Keratinocyte (primary cell): ENCODE results near the gene CRLF3. TPM values are rescaled to one million over a fixed set of nuclear protein-coding genes. Genes with fewer than 3 reads are reported as not detected.

Source experiments
- DNase-seq: peaks from one replicate; pipeline ENCODE4 v3.0.0-alpha.2; 2011; ENCODE audit warnings: low read depth, missing footprints, low spot score
- FAIRE-seq: peaks from 2 replicates; lab custom pipeline; 2011; peaks lifted over from hg19 to GRCh38; lab: Jason Lieb, UNC
- H2AFZ ChIP-seq: 2 replicates; pipeline ENCODE4 v1.6.0; 2012; ENCODE audit warnings: low read length, control low read depth, inconsistent platforms; ENCODE audit not compliant: control insufficient read depth
- H3K27ac ChIP-seq: 2 replicates; pipeline ENCODE4 v1.5.1; 2011; ENCODE audit warnings: low read length; ENCODE audit not compliant: control insufficient read depth, insufficient read depth
- H3K27me3 ChIP-seq: 3 replicates; pipeline ENCODE4 v1.6.0; 2011; ENCODE audit warnings: low read length; ENCODE audit not compliant: control insufficient read depth, insufficient read depth; ENCODE audit errors: extremely low read depth
- H3K36me3 ChIP-seq, 2 experiments: 2 replicates in 1 of 2; 3 replicates in 1 of 2; pipeline ENCODE4 v1.5.1; 2011; ENCODE audit warnings: low read length in 2 of 2, mild to moderate bottlenecking in 1 of 2; ENCODE audit not compliant: control insufficient read depth in 2 of 2, insufficient read depth in 2 of 2; ENCODE audit errors: extremely low read depth in 1 of 2
- H3K4me1 ChIP-seq: 3 replicates; pipeline ENCODE4 v1.5.1; 2011; ENCODE audit warnings: low read length; ENCODE audit not compliant: control insufficient read depth, insufficient read depth; ENCODE audit errors: extremely low read depth
- H3K4me2 ChIP-seq: 3 replicates; pipeline ENCODE4 v1.6.0; 2011; ENCODE audit warnings: low read depth, low read length; ENCODE audit not compliant: control insufficient read depth, insufficient read depth; ENCODE audit errors: extremely low read depth
- H3K4me3 ChIP-seq, 3 experiments: fragments of 200-600 bp in 1 of 3; sonication (generic) in 1 of 3; 2 replicates in 2 of 3; 3 replicates in 1 of 3; pipeline ENCODE4 v1.5.1; 2011 to 2016; ENCODE audit warnings: low read length in 3 of 3, mild to moderate bottlenecking in 3 of 3, control low read depth in 2 of 3, inconsistent platforms in 1 of 3, low read depth in 1 of 3, mixed read lengths in 1 of 3, mixed run types in 1 of 3, moderate library complexity in 1 of 3; ENCODE audit not compliant: control insufficient read depth in 2 of 3, insufficient read depth in 2 of 3; ENCODE audit errors: extremely low read depth in 1 of 3
- H3K79me2 ChIP-seq: 2 replicates; pipeline ENCODE4 v1.6.0; 2012; ENCODE audit warnings: low read length; ENCODE audit not compliant: control insufficient read depth, insufficient read depth
- H3K9ac ChIP-seq: 3 replicates; pipeline ENCODE4 v1.6.0; 2011; ENCODE audit warnings: low read length; ENCODE audit not compliant: control insufficient read depth, insufficient read depth; ENCODE audit errors: extremely low read depth
- H3K9me1 ChIP-seq: 3 replicates; pipeline ENCODE4 v1.6.0; 2011; ENCODE audit warnings: low read length; ENCODE audit not compliant: control insufficient read depth, insufficient read depth; ENCODE audit errors: extremely low read depth
- H3K9me3 ChIP-seq: 2 replicates; pipeline ENCODE4 v1.5.1; 2012; ENCODE audit warnings: low read depth, low read length; ENCODE audit not compliant: control insufficient read depth
- H4K20me1 ChIP-seq: 3 replicates; pipeline ENCODE4 v1.6.0; 2011; ENCODE audit warnings: low read length; ENCODE audit not compliant: control insufficient read depth, insufficient read depth; ENCODE audit errors: extremely low read depth
- CTCF ChIP-seq, 3 experiments: IDR thresholded peaks in 1 of 3; conservative IDR thresholded peaks in 1 of 3; optimal IDR thresholded peaks in 1 of 3; 2 replicates in 2 of 3; 3 replicates in 1 of 3; pipeline versions ENCODE3 to v1.5.1; 2011; ENCODE audit warnings: low read length in 3 of 3, mild to moderate bottlenecking in 3 of 3, moderate library complexity in 2 of 3, control low read depth in 1 of 3, inconsistent platforms in 1 of 3; ENCODE audit not compliant: insufficient read depth in 2 of 3; ENCODE audit errors: extremely low read depth in 1 of 3
- EZH2 ChIP-seq: IDR thresholded peaks from one replicate; pipeline ENCODE4 v1.6.1; 2012; ENCODE audit warnings: inconsistent platforms, mild to moderate bottlenecking, low read length, moderate library complexity
- dilution Hi-C: fragments of 300-500 bp; cut with MboI; formaldehyde crosslinking; loops from one replicate; pipeline ENCODE4 v1.7.0; 2020; ENCODE audit warnings: low sequenced_read_pairs; ENCODE audit not compliant: extremely low pct_ligation_motif_present
- polyA plus RNA-seq, 5 experiments: library from polyadenylated mRNA; depleted of rRNA in 3 of 5; stranded (reverse) in 3 of 5; stranded (forward) in 1 of 5; unstranded in 1 of 5; fragments of >200 nt; gene quantifications; 1 replicate in 1 of 5; 2 replicates in 3 of 5; 3 replicates in 1 of 5; pipeline versions ENCODE4 v1.2.1 to v1.2.3, GENCODE V29; 2011 to 2012; ENCODE audit warnings: missing spikeins in 2 of 5, low read depth in 1 of 5, low replicate concordance in 1 of 5

CRLF3 gene
- polyA plus RNA-seq, 1 donor (not counting 4 experiments of a cell fraction or from before 2014, with no cell fraction given) = 22.4 TPM

- H3K36me3 ChIP-seq = no peaks in the 10 kb centered on the region
- no peak overlapping the region for H3K4me3 ChIP-seq
- no peak for DNase-seq
- H3K27ac ChIP-seq = no peak overlapping the region
- FAIRE-seq = no peak
- no peaks in the 10 kb centered on the region for H3K9me1 ChIP-seq
- H2AFZ ChIP-seq = no peak overlapping the region
- dilution Hi-C loops = no loop called here
- H3K4me2 ChIP-seq = no peak overlapping the region
- no peaks in the 10 kb centered on the region for H4K20me1 ChIP-seq
- H3K9me3 ChIP-seq = no peaks in the 10 kb centered on the region
- no peaks in the 10 kb centered on the region for H3K79me2 ChIP-seq
- no peaks in the 10 kb centered on the region for H3K4me1 ChIP-seq
- no peak overlapping the region for H3K9ac ChIP-seq
- TF ChIP-seq EZH2 = no peak
- no peak for TF ChIP-seq CTCF (optimal IDR thresholded peaks at IDR 0.05 in 1 of 3, IDR thresholded peaks at IDR 0.05 in 1 of 3, conservative IDR thresholded peaks at IDR 0.05 in 1 of 3; ENCODE audit: extremely low read depth in 1 of 3, insufficient read depth in 2 of 3, low read length in 3 of 3)
- H3K27me3 ChIP-seq = no peaks in the 10 kb centered on the region
Measured at GRCh38 chr17:30864636-30865035, 40.1 kb upstream of the CRLF3 start.

- Histone ChIP-seq H3K27ac (no peak overlapping the region), H3K27me3 (no peaks in the 10 kb centered on the region), H2AFZ (no peak overlapping the region)
Measured at GRCh38 chr17:30858556-30859250, 34.2 kb upstream of the CRLF3 start.

More at GRCh38 chr17:30858556-30859250, 34.2 kb upstream of the CRLF3 start:
- DNase-seq = no peak
- Histone ChIP-seq H3K4me2 (no peak overlapping the region), H4K20me1 (no peaks in the 10 kb centered on the region), H3K4me3 (no peak overlapping the region), H3K79me2 (no peaks in the 10 kb centered on the region), H3K36me3 (no peaks in the 10 kb centered on the region), H3K9ac (no peak overlapping the region), H3K9me1 (no peaks in the 10 kb centered on the region), H3K9me3 (no peaks in the 10 kb centered on the region), H3K4me1 (no peaks in the 10 kb centered on the region)
- dilution Hi-C loops = no loop called here
- no peak for FAIRE-seq
- TF ChIP-seq EZH2 (no peak), CTCF (optimal IDR thresholded peaks at IDR 0.05 in 1 of 3, IDR thresholded peaks at IDR 0.05 in 1 of 3, conservative IDR thresholded peaks at IDR 0.05 in 1 of 3; ENCODE audit: extremely low read depth in 1 of 3, insufficient read depth in 2 of 3, low read length in 3 of 3) (no peak)
